A673 (cell line): ENCODE data around the gene TOP2B.

Experiments used
- CTCF ChIP-seq: fragments of 300-800, 200-600 bp; sonication (generic); conservative IDR thresholded peaks from 2 replicates; pipeline ENCODE4 v1.5.1; 2017; ENCODE audit warnings: low read depth, mild to moderate bottlenecking, antibody characterized with exemption, low read length, moderate library complexity, mixed read lengths
- EZH2 ChIP-seq: fragments of 200-600 bp; sonication (generic); IDR thresholded peaks from 2 replicates; pipeline ENCODE4 v1.6.1; 2017; ENCODE audit warnings: borderline replicate concordance, low read depth, mild to moderate bottlenecking, mixed read lengths, antibody characterized with exemption, low read length; ENCODE audit not compliant: poor library complexity, severe bottlenecking

DNA sequence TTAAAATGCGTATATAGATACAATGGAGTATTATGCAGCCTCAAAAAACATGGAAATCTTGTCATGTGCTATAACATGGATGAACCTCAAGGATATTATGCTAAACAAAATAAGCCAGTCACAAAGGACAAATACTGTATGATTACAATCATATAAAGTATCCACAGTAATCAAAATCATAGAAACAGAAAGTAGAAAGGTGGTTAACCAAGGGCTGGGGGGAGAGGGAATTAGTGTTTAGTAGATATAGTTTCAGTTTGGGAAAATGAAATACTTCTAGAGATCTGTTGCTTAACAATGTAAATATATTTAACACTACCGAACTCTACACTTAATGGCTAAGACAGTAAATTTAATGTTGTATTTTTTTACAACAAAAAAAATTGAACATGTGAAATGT is 9.0 kb downstream of the TOP2B start:
- TF ChIP-seq CTCF (no peak), EZH2 (no peak)
